Measurements from ENCODE around the gene CEP89. TPM values are rescaled to one million over a fixed set of nuclear protein-coding genes. Genes with fewer than 3 reads are reported as not detected.

Gene CEP89
- polyA plus RNA-seq, 1 donor (not counting 4 experiments of a cell fraction or from before 2014, with no cell fraction given) = 11.2 TPM

DNA sequence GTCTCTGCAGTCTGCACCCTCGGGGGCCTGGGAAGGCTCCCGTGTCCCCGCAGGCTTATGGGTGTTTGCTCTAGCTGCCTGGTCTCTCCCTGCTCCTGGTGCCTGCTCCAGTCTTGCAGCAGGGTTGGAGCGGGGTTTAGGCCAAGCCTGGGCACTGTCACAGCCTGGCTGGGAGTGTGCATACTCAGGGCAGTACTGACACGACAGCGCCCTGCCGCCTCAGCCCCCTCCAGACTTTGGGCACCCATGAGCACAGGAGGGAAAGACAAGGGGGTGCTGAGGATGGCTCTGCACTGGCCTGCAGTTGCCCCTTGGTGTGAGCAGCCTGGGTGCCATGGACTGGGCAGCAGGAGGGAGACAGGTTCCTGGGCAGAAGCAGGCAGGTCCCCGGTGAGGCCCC lies 35.7 kb downstream of the CEP89 start:
- Histone ChIP-seq H2AFZ (ENCODE audit: control insufficient read depth, low read length) (no peak overlapping the region), H3K36me3 (ENCODE audit: control insufficient read depth in 2 of 2, extremely low read depth in 1 of 2, insufficient read depth in 2 of 2, low read length in 2 of 2) (peaks cover 3 to 9% of the 10 kb centered on the region in 2 experiments), H3K27ac (ENCODE audit: control insufficient read depth, insufficient read depth, low read length) (no peak overlapping the region), H3K4me2 (ENCODE audit: control insufficient read depth, extremely low read depth, insufficient read depth, low read depth, low read length) (no peak overlapping the region), H3K9ac (ENCODE audit: control insufficient read depth, extremely low read depth, insufficient read depth, low read length) (no peak overlapping the region), H3K79me2 (ENCODE audit: control insufficient read depth, insufficient read depth, low read length) (no peaks in the 10 kb centered on the region), H3K4me3 (ENCODE audit: control insufficient read depth in 2 of 3, extremely low read depth in 1 of 3, insufficient read depth in 2 of 3, low read depth in 1 of 3, low read length in 3 of 3) (no peak overlapping the region), H3K4me1 (ENCODE audit: control insufficient read depth, extremely low read depth, insufficient read depth, low read length) (no peaks in the 10 kb centered on the region), H3K9me1 (ENCODE audit: control insufficient read depth, extremely low read depth, insufficient read depth, low read length) (no peaks in the 10 kb centered on the region), H4K20me1 (ENCODE audit: control insufficient read depth, extremely low read depth, insufficient read depth, low read length) (no peaks in the 10 kb centered on the region), H3K27me3 (ENCODE audit: control insufficient read depth, extremely low read depth, insufficient read depth, low read length) (no peaks in the 10 kb centered on the region), H3K9me3 (ENCODE audit: control insufficient read depth, low read depth, low read length) (no peaks in the 10 kb centered on the region)
- DNase-seq (ENCODE audit: low read depth, low spot score) (no peak), FAIRE-seq (no peak)
- dilution Hi-C loops (cut with MboI; ENCODE audit: extremely low pct_ligation_motif_present, low sequenced_read_pairs) = no loop called here
- TF ChIP-seq, protein P1, sequence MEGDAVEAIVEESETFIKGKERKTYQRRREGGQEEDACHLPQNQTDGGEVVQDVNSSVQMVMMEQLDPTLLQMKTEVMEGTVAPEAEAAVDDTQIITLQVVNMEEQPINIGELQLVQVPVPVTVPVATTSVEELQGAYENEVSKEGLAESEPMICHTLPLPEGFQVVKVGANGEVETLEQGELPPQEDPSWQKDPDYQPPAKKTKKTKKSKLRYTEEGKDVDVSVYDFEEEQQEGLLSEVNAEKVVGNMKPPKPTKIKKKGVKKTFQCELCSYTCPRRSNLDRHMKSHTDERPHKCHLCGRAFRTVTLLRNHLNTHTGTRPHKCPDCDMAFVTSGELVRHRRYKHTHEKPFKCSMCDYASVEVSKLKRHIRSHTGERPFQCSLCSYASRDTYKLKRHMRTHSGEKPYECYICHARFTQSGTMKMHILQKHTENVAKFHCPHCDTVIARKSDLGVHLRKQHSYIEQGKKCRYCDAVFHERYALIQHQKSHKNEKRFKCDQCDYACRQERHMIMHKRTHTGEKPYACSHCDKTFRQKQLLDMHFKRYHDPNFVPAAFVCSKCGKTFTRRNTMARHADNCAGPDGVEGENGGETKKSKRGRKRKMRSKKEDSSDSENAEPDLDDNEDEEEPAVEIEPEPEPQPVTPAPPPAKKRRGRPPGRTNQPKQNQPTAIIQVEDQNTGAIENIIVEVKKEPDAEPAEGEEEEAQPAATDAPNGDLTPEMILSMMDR (optimal IDR thresholded peaks at IDR 0.05 in 1 of 3, IDR thresholded peaks at IDR 0.05 in 1 of 3, conservative IDR thresholded peaks at IDR 0.05 in 1 of 3; ENCODE audit: extremely low read depth in 1 of 3, insufficient read depth in 2 of 3, low read length in 3 of 3) = no peak
- TF ChIP-seq EZH2 (IDR thresholded peaks at IDR 0.05; ENCODE audit: low read length) = no peak

DNA sequence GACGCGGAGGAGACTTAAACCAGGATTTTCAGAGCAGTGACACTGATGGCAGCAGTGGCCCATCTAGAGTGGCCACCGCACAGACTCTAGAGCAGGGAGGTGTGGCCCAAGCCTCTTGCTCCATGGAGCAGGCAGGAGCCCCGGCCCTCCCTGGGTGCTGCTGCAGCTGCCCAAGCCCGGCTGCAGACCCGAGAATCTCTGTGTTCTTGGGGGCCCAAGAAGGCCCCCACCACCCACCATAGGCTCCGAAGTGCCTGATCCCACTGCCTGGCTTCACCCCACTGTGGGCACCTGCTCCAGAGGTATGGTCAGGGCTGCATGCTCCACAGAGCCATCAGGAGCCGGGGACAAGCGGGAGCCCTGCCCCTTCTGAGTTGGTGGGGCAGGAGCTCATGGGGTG lies 36.1 kb downstream of the CEP89 start:
- Histone ChIP-seq H3K27me3 (ENCODE audit: control insufficient read depth, extremely low read depth, insufficient read depth, low read length) (no peaks in the 10 kb centered on the region), H3K4me1 (ENCODE audit: control insufficient read depth, extremely low read depth, insufficient read depth, low read length) (no peaks in the 10 kb centered on the region), H3K9me1 (ENCODE audit: control insufficient read depth, extremely low read depth, insufficient read depth, low read length) (no peaks in the 10 kb centered on the region), H3K79me2 (ENCODE audit: control insufficient read depth, insufficient read depth, low read length) (no peaks in the 10 kb centered on the region), H3K27ac (ENCODE audit: control insufficient read depth, insufficient read depth, low read length) (no peak overlapping the region), H3K9me3 (ENCODE audit: control insufficient read depth, low read depth, low read length) (no peaks in the 10 kb centered on the region), H3K4me2 (ENCODE audit: control insufficient read depth, extremely low read depth, insufficient read depth, low read depth, low read length) (no peak overlapping the region), H4K20me1 (ENCODE audit: control insufficient read depth, extremely low read depth, insufficient read depth, low read length) (no peaks in the 10 kb centered on the region), H3K36me3 (ENCODE audit: control insufficient read depth in 2 of 2, extremely low read depth in 1 of 2, insufficient read depth in 2 of 2, low read length in 2 of 2) (peaks cover 3 to 10% of the 10 kb centered on the region in 2 experiments), H2AFZ (ENCODE audit: control insufficient read depth, low read length) (no peak overlapping the region), H3K4me3 (ENCODE audit: control insufficient read depth in 2 of 3, extremely low read depth in 1 of 3, insufficient read depth in 2 of 3, low read depth in 1 of 3, low read length in 3 of 3) (no peak overlapping the region), H3K9ac (ENCODE audit: control insufficient read depth, extremely low read depth, insufficient read depth, low read length) (no peak overlapping the region)
- no peak for FAIRE-seq
- no peak for DNase-seq (ENCODE audit: low read depth, low spot score)
- dilution Hi-C loops (cut with MboI; ENCODE audit: extremely low pct_ligation_motif_present, low sequenced_read_pairs) = no loop called here
- TF ChIP-seq, protein P1 (optimal IDR thresholded peaks at IDR 0.05 in 1 of 3, IDR thresholded peaks at IDR 0.05 in 1 of 3, conservative IDR thresholded peaks at IDR 0.05 in 1 of 3; ENCODE audit: extremely low read depth in 1 of 3, insufficient read depth in 2 of 3, low read length in 3 of 3) = no peak
- no peak for TF ChIP-seq EZH2 (IDR thresholded peaks at IDR 0.05; ENCODE audit: low read length)
